K562 (cell line): ENCODE measurements around the gene TOMT. TPM values are rescaled to one million over a fixed set of nuclear protein-coding genes. Genes with fewer than 3 reads are reported as not detected.

Experiments used
- ATAC-seq: fragments of 200-7000 bp; cut with Tn5 transposase; 3 replicates; pipeline ENCODE4 v1.9.1; 2020; ENCODE audit warnings: moderate library complexity
- BruUV-seq: library from RNA; stranded (reverse); fragments of 400-500 nt; replicated peaks from 2 replicates; lab custom pipeline; 2021; lab: Mats Ljungman, UMichigan
- CTCF ChIA-PET: fragments of 300-600 bp; formaldehyde crosslinking; extraction: SDS; loops from one replicate; lab custom pipeline; 2021; ENCODE audit warnings: low intra/inter-chr PET ratio; lab: Yijun Ruan, JAX
- POLR2A ChIA-PET: fragments of 300-600, 350-650 bp; sonication (Branson Sonifier 250); formaldehyde crosslinking; extraction: SDS; loops from one replicate; lab custom pipeline; 2021; ENCODE audit warnings: antibody characterized with exemption, inconsistent platforms; lab: Yijun Ruan, JAX
- DNase-seq, 4 experiments: peaks; one replicate each; pipeline versions ENCODE4 v3.0.0 to v3.0.0-alpha.2; 2011 to 2018; ENCODE audit warnings: low spot score in 3 of 4, mixed read lengths in 3 of 4; ENCODE audit errors: extremely low read depth in 1 of 4
- FAIRE-seq: peaks from 2 replicates; lab custom pipeline; 2011; peaks lifted over from hg19 to GRCh38; lab: Jason Lieb, UNC
- H2AFZ ChIP-seq: 2 replicates; pipeline ENCODE4 v1.6.0; 2011; ENCODE audit warnings: low read depth, low read length, control low read depth, inconsistent platforms
- H3K27ac ChIP-seq: fragments of 200-600 bp; 3 replicates; pipeline ENCODE4 v1.8.0; 2011; ENCODE audit warnings: low read depth, mild to moderate bottlenecking, control low read depth, inconsistent platforms, low read length, moderate library complexity, mixed read lengths; ENCODE audit errors: extremely low read depth
- H3K27me3 ChIP-seq, 2 experiments: fragments of 300-600 bp in 1 of 2; 2 replicates in 1 of 2; 3 replicates in 1 of 2; pipeline versions ENCODE4 v1.6.0 to v1.8.0; 2011; ENCODE audit warnings: inconsistent platforms in 2 of 2, low read length in 2 of 2, mild to moderate bottlenecking in 1 of 2, mixed read lengths in 1 of 2, moderate library complexity in 1 of 2; ENCODE audit not compliant: control insufficient read depth in 2 of 2, insufficient read depth in 2 of 2
- H3K36me3 ChIP-seq: fragments of 300-600 bp; 3 replicates; pipeline ENCODE4 v1.8.0; 2011; ENCODE audit warnings: mild to moderate bottlenecking, low read length, inconsistent platforms; ENCODE audit not compliant: control insufficient read depth, insufficient read depth
- H3K4me1 ChIP-seq, 2 experiments: fragments of 200-600 bp in 1 of 2; replicated peaks in 1 of 2; 2 replicates in 1 of 2; 3 replicates in 1 of 2; pipeline versions ENCODE4 v1.5.1 to v1.8.0; 2011; ENCODE audit warnings: inconsistent platforms in 2 of 2, low read length in 2 of 2, mild to moderate bottlenecking in 1 of 2, mixed read lengths in 1 of 2, moderate library complexity in 1 of 2; ENCODE audit not compliant: control insufficient read depth in 2 of 2, insufficient read depth in 2 of 2
- H3K4me2 ChIP-seq: 2 replicates; pipeline ENCODE4 v1.6.1; 2011; ENCODE audit warnings: low read length, control low read depth, inconsistent platforms, mixed read lengths; ENCODE audit not compliant: insufficient read depth
- H3K4me3 ChIP-seq: fragments of 200-600 bp; sonication (generic), shearing (Covaris generic); 2 replicates; pipeline ENCODE4 v1.5.1; 2016; ENCODE audit warnings: control low read depth, inconsistent platforms
- H3K79me2 ChIP-seq: fragments of 200-600 bp; 3 replicates; pipeline ENCODE4 v1.8.0; 2011; ENCODE audit warnings: low read length, inconsistent platforms; ENCODE audit not compliant: control insufficient read depth, insufficient read depth
- H3K9ac ChIP-seq, 2 experiments: 2 replicates each; pipeline versions ENCODE4 v1.6.0 to v1.6.1; 2011; ENCODE audit warnings: low read depth in 2 of 2, low read length in 2 of 2, control low read depth in 1 of 2, inconsistent platforms in 1 of 2, mild to moderate bottlenecking in 1 of 2, mixed read lengths in 1 of 2; ENCODE audit not compliant: insufficient read depth in 1 of 2
- H3K9me1 ChIP-seq: one replicate; pipeline ENCODE4 v1.6.0; 2011; ENCODE audit warnings: inconsistent platforms, mild to moderate bottlenecking, low read length, moderate library complexity; ENCODE audit not compliant: control insufficient read depth, insufficient read depth
- H3K9me3 ChIP-seq: replicated peaks from 2 replicates; pipeline ENCODE4 v1.5.1; 2011; ENCODE audit warnings: low read depth, low read length, inconsistent platforms; ENCODE audit not compliant: control insufficient read depth, insufficient read depth
- H4K20me1 ChIP-seq: replicated peaks from 2 replicates; pipeline ENCODE4 v1.6.1; 2011; ENCODE audit warnings: low read length, inconsistent platforms, mixed read lengths; ENCODE audit not compliant: control insufficient read depth, insufficient read depth
- BRD9 ChIP-seq: fragments of 450-650 bp; IDR thresholded peaks from 2 replicates; pipeline ENCODE4 v1.6.1; 2018; ENCODE audit warnings: low read depth; ENCODE audit not compliant: partially characterized antibody
- HDAC2 ChIP-seq: fragments of 450-650 bp; IDR thresholded peaks from 2 replicates; pipeline ENCODE4 v1.6.1; 2016; ENCODE audit warnings: mild to moderate bottlenecking
- HNRNPL ChIP-seq: fragments of 200-400 bp; formaldehyde crosslinking; IDR thresholded peaks from 2 replicates; pipeline ENCODE4 v1.6.1; 2017; ENCODE audit warnings: low read depth, mild to moderate bottlenecking, low read length
- JUND ChIP-seq, 2 experiments: IDR thresholded peaks; 2 replicates in 1 of 2; 3 replicates in 1 of 2; pipeline ENCODE4 v1.6.1; 2011; ENCODE audit warnings: borderline replicate concordance in 2 of 2, low read depth in 2 of 2, low read length in 2 of 2, improper control_type of control experiment in 1 of 2, missing biosample characterization in 1 of 2, missing genetic modification characterization in 1 of 2, missing genetic modification reagents in 1 of 2
- KLF13 ChIP-seq: fragments of 450-650 bp; IDR thresholded peaks from 2 replicates; pipeline ENCODE4 v1.6.1; 2016; ENCODE audit warnings: missing genetic modification characterization, low read depth, mild to moderate bottlenecking, missing compliant biosample characterization, moderate library complexity, borderline replicate concordance
- MCM3 ChIP-seq: fragments of 450-650 bp; IDR thresholded peaks from 2 replicates; pipeline ENCODE4 v1.6.1; 2016
- SMAD2 ChIP-seq: fragments of 150-350 bp; IDR thresholded peaks from 2 replicates; pipeline ENCODE4 v1.6.1; 2014; ENCODE audit warnings: low read depth, mild to moderate bottlenecking, low read length
- STAT5A ChIP-seq: IDR thresholded peaks from 2 replicates; pipeline ENCODE4 v1.6.1; 2012; ENCODE audit warnings: low read length, inconsistent platforms, borderline replicate concordance
- TRIM28 ChIP-seq: fragments of 450-650 bp; IDR thresholded peaks from 2 replicates; pipeline ENCODE4 v1.6.1; 2017
- ZEB2 ChIP-seq: fragments of 450-650 bp; IDR thresholded peaks from 2 replicates; pipeline ENCODE4 v1.6.1; 2016
- ZNF644 ChIP-seq: fragments of 200-800 bp; sonication (Bioruptor generic); IDR thresholded peaks from 2 replicates; pipeline ENCODE4 v1.6.1; 2016; ENCODE audit warnings: low read depth, missing genetic modification characterization, missing compliant biosample characterization
- WGBS: fragments of 100-300 bp; shearing (Covaris generic); methylation state at CpG from one replicate; pipeline ENCODE4 v1.1.6; 2016; ENCODE audit warnings: low coverage, mixed read lengths; ENCODE audit not compliant: insufficient coverage; ENCODE audit errors: missing lambda C conversion rate; 5-methylcytosine and 5-hydroxymethylcytosine counted together
- in situ Hi-C: fragments of 300-500 bp; cut with MboI; formaldehyde crosslinking; loops from 4 replicates; pipeline ENCODE4 v1.15.0; 2018; ENCODE audit warnings: inconsistent platforms, mixed read lengths
- intact Hi-C: fragments of 100-400 bp; cut with micrococcal nuclease; formaldehyde crosslinking; loops from 2 replicates; pipeline ENCODE4 v1.14.2; 2022
- polyA plus RNA-seq, 8 experiments: library from polyadenylated mRNA; depleted of rRNA in 4 of 8; stranded (reverse) in 5 of 8; unstranded in 3 of 8; fragments of >200 nt; fragmentation: Nextera tagmentation in 2 of 8; fragmentation: Illumina TruSeq in 1 of 8; extraction: Ambion mirVana in 2 of 8; extraction: Trizol in 1 of 8; gene quantifications; 2 replicates each; pipeline versions ENCODE4 v1.2.1 to v1.2.3, GENCODE V29; 2011 to 2014; ENCODE audit warnings: inconsistent platforms in 1 of 8, missing spikeins in 1 of 8
- total RNA-seq, 7 experiments: library from RNA; depleted of rRNA in 6 of 7; stranded (reverse); fragments of >200 nt in 6 of 7; fragmentation: Illumina TruSeq in 2 of 7; extraction: Trizol in 2 of 7; gene quantifications; 2 replicates each; pipeline versions ENCODE4 v1.2.1 to v1.2.3, GENCODE V29; 2011 to 2021; ENCODE audit warnings: low replicate concordance in 1 of 7
- TF ChIP-seq, protein P1 (sequence below): IDR thresholded peaks from 2 replicates; pipeline ENCODE4 v1.6.1; 2014; ENCODE audit warnings: antibody characterized with exemption
- TF ChIP-seq, protein P2 (sequence below): fragments of 250-450 bp; sonication (Bioruptor Pico); IDR thresholded peaks from 2 replicates; pipeline ENCODE4 v1.9.0; 2021; ENCODE audit warnings: mild to moderate bottlenecking, inconsistent platforms
- TF ChIP-seq, protein P3 (sequence below), 3 experiments: IDR thresholded peaks in 2 of 3; conservative IDR thresholded peaks in 1 of 3; 2 replicates each; pipeline ENCODE4 v1.5.1; 2011 to 2012; ENCODE audit warnings: low read length in 3 of 3, mild to moderate bottlenecking in 3 of 3, control low read depth in 2 of 3, improper control_type of control experiment in 1 of 3, inconsistent platforms in 1 of 3, low read depth in 1 of 3, mixed read lengths in 1 of 3, moderate library complexity in 1 of 3; ENCODE audit not compliant: insufficient read depth in 2 of 3

The TOMT gene
- total and polyA plus RNA-seq, 9 of the 15 experiments (the other 6 are each of a cell fraction or from before 2014, with no cell fraction given) = not detected

DNA sequence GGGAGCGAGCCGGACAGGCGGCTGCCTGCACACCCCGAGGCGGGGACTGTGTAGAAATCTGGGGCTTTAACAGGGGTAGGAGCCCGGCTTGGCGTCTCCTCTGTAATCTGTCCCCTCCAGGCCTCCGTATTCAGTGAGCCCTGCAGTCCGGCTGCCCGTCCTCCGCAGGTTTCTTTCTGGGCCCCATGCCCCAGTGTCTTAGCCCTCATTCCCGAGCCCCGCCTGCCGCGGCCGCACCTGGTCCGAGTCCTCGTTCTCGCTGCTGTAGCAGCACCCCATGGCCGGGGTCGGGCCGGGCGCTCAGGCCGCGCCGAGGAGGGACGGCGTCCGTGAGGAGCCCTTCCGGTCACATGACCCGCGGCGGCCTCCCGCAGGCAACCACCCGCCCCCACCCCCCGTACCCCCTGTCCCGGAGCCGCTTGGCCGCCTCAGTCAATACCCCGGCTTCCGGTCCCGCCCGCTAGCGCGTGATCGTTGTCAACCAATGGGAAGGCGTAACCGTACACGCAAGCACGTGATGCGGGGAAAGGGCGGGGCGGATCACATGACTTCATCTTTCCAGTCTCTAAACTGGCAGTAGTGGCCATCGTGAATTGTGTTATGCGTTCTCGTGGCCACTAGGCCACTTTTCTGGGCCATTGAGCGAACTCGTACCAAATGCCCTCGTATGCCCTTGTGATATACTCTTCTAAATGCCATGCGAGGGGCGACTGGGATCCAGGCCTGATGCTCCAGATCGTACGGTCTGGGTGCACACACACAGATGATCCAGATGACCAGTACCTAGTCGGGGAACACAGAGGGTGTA lies 2.6 kb upstream of the TOMT start, which contains the start of gene LAMTOR1 (continued):
- TF ChIP-seq, protein P1, sequence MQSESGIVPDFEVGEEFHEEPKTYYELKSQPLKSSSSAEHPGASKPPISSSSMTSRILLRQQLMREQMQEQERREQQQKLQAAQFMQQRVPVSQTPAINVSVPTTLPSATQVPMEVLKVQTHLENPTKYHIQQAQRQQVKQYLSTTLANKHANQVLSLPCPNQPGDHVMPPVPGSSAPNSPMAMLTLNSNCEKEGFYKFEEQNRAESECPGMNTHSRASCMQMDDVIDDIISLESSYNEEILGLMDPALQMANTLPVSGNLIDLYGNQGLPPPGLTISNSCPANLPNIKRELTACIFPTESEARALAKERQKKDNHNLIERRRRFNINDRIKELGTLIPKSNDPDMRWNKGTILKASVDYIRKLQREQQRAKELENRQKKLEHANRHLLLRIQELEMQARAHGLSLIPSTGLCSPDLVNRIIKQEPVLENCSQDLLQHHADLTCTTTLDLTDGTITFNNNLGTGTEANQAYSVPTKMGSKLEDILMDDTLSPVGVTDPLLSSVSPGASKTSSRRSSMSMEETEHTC = peak; percentile 90
- TF ChIP-seq TRIM28 (0 out of 2 replicates have a peak, but pooled peaks have one; percentile 12), SMAD2 (no peak), MCM3 (no peak), KLF13 (tag) (peak; percentile 52; the same call in 1 of the 2 replicates), STAT5A (no peak)
- TF ChIP-seq, all 486 proteins: peak for 167

DNA sequence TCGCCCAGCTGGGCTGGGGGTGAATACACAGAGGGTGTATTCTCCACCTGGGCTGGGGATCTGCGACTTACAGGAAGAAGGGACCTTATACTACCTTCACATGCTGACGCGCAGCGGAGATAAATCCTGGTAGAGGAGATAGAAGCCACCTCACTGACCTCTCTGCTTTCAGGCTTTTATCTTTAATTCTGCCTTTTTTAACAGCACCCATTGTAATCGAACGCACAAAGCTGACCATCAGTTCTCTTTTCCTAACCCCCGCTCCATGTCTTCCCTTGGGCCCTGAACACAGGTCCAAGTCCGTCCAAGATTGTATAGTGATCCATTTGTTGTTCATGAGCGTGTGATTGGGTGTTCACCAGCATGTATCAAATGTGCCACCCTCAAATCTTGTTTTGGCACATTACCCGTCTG lies 2.0 kb upstream of the TOMT start:
- Histone ChIP-seq H3K27me3 (no peaks in the 10 kb centered on the region), H3K27ac (peak overlapping the region; percentile 96), H3K36me3 (peaks cover 37% of the 10 kb centered on the region), H3K9ac (peak overlapping the region; percentile 82; a peak in 3 of 4 replicates), H3K9me1 (no peaks in the 10 kb centered on the region), H3K4me1 (peaks cover 10 to 39% of the 10 kb centered on the region in 2 experiments), H3K4me3 (peak overlapping the region; percentile 14; the same call in 1 of the 2 replicates), H2AFZ (peak overlapping the region; percentile 75), H3K79me2 (peaks cover 43% of the 10 kb centered on the region), H3K9me3 (no peaks in the 10 kb centered on the region), H3K4me2 (peak overlapping the region; percentile 95), H4K20me1 (no peaks in the 10 kb centered on the region)
- DNase-seq (no peak), FAIRE-seq (peak; percentile 44), ATAC-seq (no peak)
- ChIA-PET POLR2A (interaction anchor here (1.0 kb wide), 1 partner anchor 73 kb away, joined by 3 read pairs; no protein-coding TSS in a partner anchor), CTCF (no interaction called here)
- in situ Hi-C loops (no loop called here), intact Hi-C loops (loop anchor here (1.0 to 5.0 kb wide), 2 partner anchors 23 to 329 kb away; partner anchors contain the start of genes CLPB, LRRC51 and NUMA1)
- TSS peak; percentile 97 for BruUV-seq
- 48% methylated on average over 11 of the region's 11 CpGs for WGBS
- TF ChIP-seq HNRNPL (no peak), ZNF644 (tag) (0 out of 2 replicates have a peak, but pooled peaks have one; percentile 14), ZEB2 (no peak), JUND (IDR thresholded peaks at IDR 0.05; ENCODE audit: borderline replicate concordance, low read depth, low read length) (no peak), JUND (tag; IDR thresholded peaks at IDR 0.05; ENCODE audit: borderline replicate concordance, low read depth, low read length) (peak; percentile 31; the same call in 1 of the 3 replicates), BRD9 (peak; percentile 61), HDAC2 (peak; percentile 9; the same call in 1 of the 2 replicates)
- TF ChIP-seq, protein P2, sequence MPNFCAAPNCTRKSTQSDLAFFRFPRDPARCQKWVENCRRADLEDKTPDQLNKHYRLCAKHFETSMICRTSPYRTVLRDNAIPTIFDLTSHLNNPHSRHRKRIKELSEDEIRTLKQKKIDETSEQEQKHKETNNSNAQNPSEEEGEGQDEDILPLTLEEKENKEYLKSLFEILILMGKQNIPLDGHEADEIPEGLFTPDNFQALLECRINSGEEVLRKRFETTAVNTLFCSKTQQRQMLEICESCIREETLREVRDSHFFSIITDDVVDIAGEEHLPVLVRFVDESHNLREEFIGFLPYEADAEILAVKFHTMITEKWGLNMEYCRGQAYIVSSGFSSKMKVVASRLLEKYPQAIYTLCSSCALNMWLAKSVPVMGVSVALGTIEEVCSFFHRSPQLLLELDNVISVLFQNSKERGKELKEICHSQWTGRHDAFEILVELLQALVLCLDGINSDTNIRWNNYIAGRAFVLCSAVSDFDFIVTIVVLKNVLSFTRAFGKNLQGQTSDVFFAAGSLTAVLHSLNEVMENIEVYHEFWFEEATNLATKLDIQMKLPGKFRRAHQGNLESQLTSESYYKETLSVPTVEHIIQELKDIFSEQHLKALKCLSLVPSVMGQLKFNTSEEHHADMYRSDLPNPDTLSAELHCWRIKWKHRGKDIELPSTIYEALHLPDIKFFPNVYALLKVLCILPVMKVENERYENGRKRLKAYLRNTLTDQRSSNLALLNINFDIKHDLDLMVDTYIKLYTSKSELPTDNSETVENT (CRISPR knock-in tag) = no peak
- TF ChIP-seq, protein P3, sequence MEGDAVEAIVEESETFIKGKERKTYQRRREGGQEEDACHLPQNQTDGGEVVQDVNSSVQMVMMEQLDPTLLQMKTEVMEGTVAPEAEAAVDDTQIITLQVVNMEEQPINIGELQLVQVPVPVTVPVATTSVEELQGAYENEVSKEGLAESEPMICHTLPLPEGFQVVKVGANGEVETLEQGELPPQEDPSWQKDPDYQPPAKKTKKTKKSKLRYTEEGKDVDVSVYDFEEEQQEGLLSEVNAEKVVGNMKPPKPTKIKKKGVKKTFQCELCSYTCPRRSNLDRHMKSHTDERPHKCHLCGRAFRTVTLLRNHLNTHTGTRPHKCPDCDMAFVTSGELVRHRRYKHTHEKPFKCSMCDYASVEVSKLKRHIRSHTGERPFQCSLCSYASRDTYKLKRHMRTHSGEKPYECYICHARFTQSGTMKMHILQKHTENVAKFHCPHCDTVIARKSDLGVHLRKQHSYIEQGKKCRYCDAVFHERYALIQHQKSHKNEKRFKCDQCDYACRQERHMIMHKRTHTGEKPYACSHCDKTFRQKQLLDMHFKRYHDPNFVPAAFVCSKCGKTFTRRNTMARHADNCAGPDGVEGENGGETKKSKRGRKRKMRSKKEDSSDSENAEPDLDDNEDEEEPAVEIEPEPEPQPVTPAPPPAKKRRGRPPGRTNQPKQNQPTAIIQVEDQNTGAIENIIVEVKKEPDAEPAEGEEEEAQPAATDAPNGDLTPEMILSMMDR (IDR thresholded peaks at IDR 0.05 in 2 of 3, conservative IDR thresholded peaks at IDR 0.05 in 1 of 3; ENCODE audit: insufficient read depth in 2 of 3, low read depth in 1 of 3, low read length in 3 of 3) = 0 out of 6 replicates have a peak, but pooled peaks of 1 of the 3 experiments have one; percentile 28
